GM12872 (cell line): ENCODE measurements around the gene NQO2.

ENCODE experiments used
- CTCF ChIP-seq: IDR thresholded peaks from 3 replicates; pipeline ENCODE4 v1.5.1; 2011; ENCODE audit warnings: low read depth, mild to moderate bottlenecking, low read length, moderate library complexity; ENCODE audit not compliant: insufficient read depth

Gene NQO2

GRCh38 chr6:3023663-3024483 lies 24.2 kb downstream of the NQO2 start:
- no peak for TF ChIP-seq CTCF

GRCh38 chr6:3026791-3027626 lies 27.3 kb downstream of the NQO2 start:
- no peak for TF ChIP-seq CTCF

GRCh38 chr6:3031857-3032640 lies 32.4 kb downstream of the NQO2 start:
- TF ChIP-seq CTCF: peak; percentile 18; the same call in 1 of the 3 replicates

- TF ChIP-seq CTCF: no peak
Observed at GRCh38 chr6:3032986-3033385, 33.3 kb downstream of the NQO2 start.

- TF ChIP-seq CTCF: no peak
Observed at GRCh38 chr6:3033652-3034051, 34.0 kb downstream of the NQO2 start.

GRCh38 chr6:3035397-3035796 lies 35.7 kb downstream of the NQO2 start:
- no peak for TF ChIP-seq CTCF
